RWPE2 (cell line): ENCODE results near the gene C1QTNF1.

Experiments used
- ATAC-seq: fragments of 200-7000 bp; cut with Tn5 transposase; 3 replicates; pipeline ENCODE4 v1.9.1; 2021; ENCODE audit warnings: low read depth
- DNase-seq: peaks from one replicate; pipeline ENCODE4 v3.0.0-alpha.2; 2020; ENCODE audit warnings: low spot score
- H3K27ac ChIP-seq: fragments of 450-650 bp; 2 replicates; pipeline ENCODE4 v1.5.1; 2017; ENCODE audit warnings: mild to moderate bottlenecking; ENCODE audit not compliant: poor library complexity, severe bottlenecking
- H3K27me3 ChIP-seq: fragments of 250-450 bp; sonication (Bioruptor Pico); 2 replicates; pipeline ENCODE4 v1.5.1; 2021; ENCODE audit warnings: mild to moderate bottlenecking, moderate library complexity; ENCODE audit not compliant: insufficient read depth, poor library complexity, severe bottlenecking
- H3K36me3 ChIP-seq: fragments of 250-450 bp; sonication (Bioruptor Pico); 2 replicates; pipeline ENCODE4 v1.5.1; 2020; ENCODE audit warnings: low read depth, mild to moderate bottlenecking, moderate library complexity
- H3K4me1 ChIP-seq: fragments of 250-450 bp; sonication (Bioruptor Pico); 2 replicates; pipeline ENCODE4 v1.5.1; 2021; ENCODE audit warnings: mild to moderate bottlenecking, moderate library complexity; ENCODE audit not compliant: insufficient read depth, poor library complexity, severe bottlenecking
- H3K4me3 ChIP-seq: fragments of 250-450 bp; sonication (Bioruptor Pico); 2 replicates; pipeline ENCODE4 v1.5.1; 2021; ENCODE audit warnings: mild to moderate bottlenecking, moderate library complexity; ENCODE audit not compliant: severe bottlenecking
- H3K9me3 ChIP-seq: fragments of 250-450 bp; sonication (Bioruptor Pico); 2 replicates; pipeline ENCODE4 v1.5.1; 2021; ENCODE audit warnings: mild to moderate bottlenecking, moderate library complexity; ENCODE audit not compliant: severe bottlenecking
- CTCF ChIP-seq: fragments of 450-650 bp; IDR thresholded peaks from one replicate; pipeline ENCODE4 v1.5.1; 2017; ENCODE audit warnings: mild to moderate bottlenecking, moderate library complexity; ENCODE audit not compliant: poor library complexity, severe bottlenecking

C1QTNF1 gene

DNA sequence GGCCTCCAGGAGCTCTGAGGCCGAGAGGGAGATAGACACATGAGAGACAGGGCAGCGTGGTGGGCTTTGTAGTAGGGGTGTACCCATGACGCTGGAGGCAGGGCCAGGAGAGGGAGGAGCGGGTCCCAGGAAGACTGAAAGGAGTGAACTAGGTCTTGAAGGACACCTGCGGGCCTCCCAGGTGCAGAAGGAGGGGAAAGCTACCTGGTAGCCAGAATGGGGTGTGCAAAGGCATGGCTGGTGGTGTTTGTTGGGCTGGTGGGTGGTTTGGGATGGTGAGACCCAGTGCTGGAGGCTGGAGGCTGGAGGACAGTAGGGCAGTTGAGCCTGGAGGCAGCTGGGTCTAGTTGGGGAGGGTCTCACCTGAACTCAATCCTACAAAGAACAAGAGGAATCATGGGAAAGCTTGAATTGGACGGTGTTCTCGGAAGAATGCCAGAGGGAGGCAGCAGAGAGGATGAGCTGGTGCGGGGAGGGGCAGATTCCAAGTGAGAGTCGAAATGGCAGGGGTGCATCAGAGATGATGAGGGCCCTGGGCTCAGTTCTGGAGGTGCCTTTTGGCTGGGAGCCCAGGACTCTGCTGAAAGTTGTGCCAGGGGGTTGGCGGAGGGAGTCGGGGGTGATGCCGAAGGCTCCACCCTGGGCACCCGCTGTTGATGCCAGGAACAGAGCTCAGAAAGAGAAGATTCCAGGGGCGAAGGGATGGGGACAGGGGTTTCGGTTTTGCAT lies 21.2 kb downstream of the C1QTNF1 start:
- H3K36me3 ChIP-seq = no peaks in the 10 kb centered on the region
- H3K4me1 ChIP-seq = no peaks in the 10 kb centered on the region
- TF ChIP-seq CTCF = no peak
- ATAC-seq (no peak), DNase-seq (no peak)
- no peak overlapping the region for H3K27ac ChIP-seq
- H3K9me3 ChIP-seq = no peaks in the 10 kb centered on the region
- H3K4me3 ChIP-seq = no peak overlapping the region
- H3K27me3 ChIP-seq = no peaks in the 10 kb centered on the region

- Histone ChIP-seq H3K36me3 (no peaks in the 10 kb centered on the region), H3K4me1 (no peaks in the 10 kb centered on the region), H3K27ac (no peak overlapping the region), H3K27me3 (no peaks in the 10 kb centered on the region), H3K4me3 (no peak overlapping the region), H3K9me3 (no peaks in the 10 kb centered on the region)
- DNase-seq (no peak), ATAC-seq (peak; percentile 70)
- peak; percentile 93 for TF ChIP-seq CTCF
Measured at GRCh38 chr17:79045842-79046196, 21.9 kb downstream of the C1QTNF1 start.

- Histone ChIP-seq H3K27ac (no peak overlapping the region), H3K9me3 (no peaks in the 10 kb centered on the region), H3K4me1 (no peaks in the 10 kb centered on the region), H3K27me3 (no peaks in the 10 kb centered on the region), H3K36me3 (no peaks in the 10 kb centered on the region), H3K4me3 (no peak overlapping the region)
- DNase-seq = no peak
- no peak for ATAC-seq
- TF ChIP-seq CTCF = peak; percentile 59
Measured at GRCh38 chr17:79046197-79046915, 22.4 kb downstream of the C1QTNF1 start.

DNA sequence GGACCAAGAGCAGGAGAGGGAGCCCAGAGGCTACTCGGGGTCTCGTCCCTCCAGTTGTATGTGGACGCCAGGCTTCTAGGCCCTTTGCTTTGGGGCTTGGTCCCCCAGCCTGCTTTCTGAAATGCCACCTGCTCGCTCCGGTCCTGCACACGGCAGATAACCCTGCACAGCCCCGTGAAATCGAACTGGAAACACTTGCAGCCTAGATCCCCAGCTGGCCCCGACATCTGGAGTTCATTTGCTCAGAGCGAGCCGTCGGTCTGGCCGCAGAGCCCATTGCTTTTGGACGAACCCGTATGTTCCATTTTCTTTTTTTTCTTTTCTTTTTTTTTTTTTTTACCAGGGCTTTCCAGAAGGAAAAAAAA lies 22.9 kb downstream of the C1QTNF1 start:
- no peak overlapping the region for H3K27ac ChIP-seq
- no peaks in the 10 kb centered on the region for H3K36me3 ChIP-seq
- TF ChIP-seq CTCF = no peak
- no peak overlapping the region for H3K4me3 ChIP-seq
- no peaks in the 10 kb centered on the region for H3K9me3 ChIP-seq
- no peak for ATAC-seq
- H3K4me1 ChIP-seq = no peaks in the 10 kb centered on the region
- DNase-seq = no peak
- no peaks in the 10 kb centered on the region for H3K27me3 ChIP-seq
